ENCODE data around the gene FNDC5. TPM values are rescaled to one million over a fixed set of nuclear protein-coding genes. Genes with fewer than 3 reads are reported as not detected.

FNDC5 gene
- total and polyA plus RNA-seq, 2 experiments from 2014 or later, result 1.0 to 1.7 TPM

- TF ChIP-seq REST (IDR thresholded peaks at IDR 0.05; ENCODE audit: unreplicated experiment) (no peak), NANOG (IDR thresholded peaks at IDR 0.05; ENCODE audit: borderline replicate concordance) (no peak)
These were observed 38.8 kb downstream of the FNDC5 start (continued) for GRCh38 chr1:32831878-32832277.

DNA sequence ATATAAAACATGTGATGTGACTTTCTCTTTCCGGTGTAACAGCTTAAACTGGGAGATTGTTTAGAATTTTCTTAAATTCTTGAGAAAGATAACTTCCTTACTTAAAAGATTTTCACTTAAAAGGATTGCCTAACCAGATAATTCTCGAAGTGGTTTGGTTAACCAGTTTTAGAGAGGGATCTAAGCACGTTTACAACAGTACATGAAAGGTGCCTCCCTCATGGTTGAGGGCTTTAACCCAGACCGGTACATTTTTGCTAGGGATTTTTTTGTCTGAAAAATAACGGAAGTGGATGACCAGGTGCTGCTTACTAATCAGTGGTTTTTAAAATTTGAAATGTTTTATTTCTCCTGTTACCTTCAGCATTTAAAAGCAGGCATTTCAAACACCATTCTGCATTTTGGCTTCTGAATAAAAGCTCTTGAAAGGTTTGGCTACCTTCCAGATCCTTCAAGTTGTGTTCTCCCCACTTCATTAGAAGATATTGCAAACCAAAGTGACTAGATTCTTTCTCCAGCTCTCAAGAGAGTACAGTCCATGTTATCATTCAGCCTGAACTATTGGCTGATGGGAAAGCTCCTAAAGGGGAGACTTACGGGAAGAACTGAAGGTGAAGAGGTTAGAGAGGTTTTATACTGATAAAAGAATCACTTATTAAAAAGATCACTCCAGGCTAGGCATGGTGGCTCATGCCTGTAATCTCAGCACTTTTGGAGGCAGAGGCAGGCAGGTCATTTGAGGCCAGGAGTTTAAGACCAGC, 40.4 kb downstream of the FNDC5 start:
- ATAC-seq, result no peak
- Histone ChIP-seq H3K27ac (ENCODE audit: low read depth) (no peak overlapping the region), H3F3A (replicated peaks; ENCODE audit: low read depth) (peaks cover 9% of the 10 kb centered on the region; the same call in 1 of the 2 replicates), H3K36me3 (ENCODE audit: insufficient read depth) (peaks cover 56% of the 10 kb centered on the region), H2AFZ (no peak overlapping the region), H3K79me2 (replicated peaks; ENCODE audit: insufficient read depth) (0 out of 2 replicates have a peak, but pooled peaks cover 4% of the 10 kb centered on the region), H3K4me1 (ENCODE audit: insufficient read depth) (no peaks in the 10 kb centered on the region), H3K27me3 (ENCODE audit: insufficient read depth) (no peaks in the 10 kb centered on the region), H3K4me3 (no peak overlapping the region), H3K4me2 (no peak overlapping the region), H3K9me2 (ENCODE audit: insufficient read depth) (no peaks in the 10 kb centered on the region), H4K20me1 (replicated peaks; ENCODE audit: insufficient read depth) (peaks cover 9% of the 10 kb centered on the region; the same call in 1 of the 2 replicates)
- H3K27ac Mint-ChIP-seq, result no peak overlapping the region
- H3K27me3 Mint-ChIP-seq (ENCODE audit: insufficient read depth, low read depth, poor library complexity), result no peaks in the 10 kb centered on the region
- peaks cover 74% of the 10 kb centered on the region for H3K36me3 Mint-ChIP-seq (ENCODE audit: low read depth)
- H3K9me3 Mint-ChIP-seq, result no peaks in the 10 kb centered on the region
- no peak for DNase-seq (ENCODE audit: low spot score)
- no peaks in the 10 kb centered on the region for H3K4me1 Mint-ChIP-seq
- H3K4me3 Mint-ChIP-seq, result no peak overlapping the region
- TF ChIP-seq JUNB (IDR thresholded peaks at IDR 0.05; ENCODE audit: unreplicated experiment) (no peak), REST (IDR thresholded peaks at IDR 0.05; ENCODE audit: unreplicated experiment) (no peak), NANOG (IDR thresholded peaks at IDR 0.05; ENCODE audit: borderline replicate concordance) (no peak), EZH2 (IDR thresholded peaks at IDR 0.05; ENCODE audit: low read depth, unreplicated experiment) (no peak), ETS1 (IDR thresholded peaks at IDR 0.05) (no peak), ZNF331 (CRISPR knock-in tag; IDR thresholded peaks at IDR 0.05; ENCODE audit: low read depth) (no peak), ZNF114 (CRISPR knock-in tag; IDR thresholded peaks at IDR 0.05) (no peak), STAT1 (IDR thresholded peaks at IDR 0.05; ENCODE audit: unreplicated experiment) (no peak), POLR2AphosphoS5 (IDR thresholded peaks at IDR 0.05; ENCODE audit: low read depth) (no peak)

Data from GM23338 (cell line).